Measurements from ENCODE around the gene PTPRC.

The PTPRC gene

GRCh38 chr1:198676253-198676652, 37.4 kb downstream of the PTPRC start:
- DNase-seq (ENCODE audit: low read depth in 2 of 2) = no peak

- DNase-seq (ENCODE audit: low read depth in 2 of 2) = no peak
These were observed 38.2 kb downstream of the PTPRC start for GRCh38 chr1:198677027-198677426.

DNA sequence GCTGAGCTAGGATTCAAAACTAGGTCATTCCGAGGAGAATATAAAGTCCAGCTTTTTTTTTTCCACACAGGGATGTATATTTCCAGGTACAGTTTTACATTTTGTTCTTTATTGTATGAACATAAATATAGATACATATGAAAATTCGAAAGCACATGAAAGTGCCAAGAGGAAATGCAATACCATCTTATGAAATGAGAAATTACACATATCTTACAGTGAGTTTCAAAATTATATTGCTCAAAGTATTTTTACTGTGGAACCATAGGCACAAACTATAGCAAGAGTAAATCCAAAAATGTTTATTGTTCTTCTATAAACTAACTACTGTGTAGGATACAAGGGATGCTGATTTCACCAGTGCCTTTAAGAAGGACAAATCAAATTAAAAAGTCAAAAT, 39.0 kb downstream of the PTPRC start:
- no peak for DNase-seq (ENCODE audit: low read depth in 2 of 2)

GRCh38 chr1:198678301-198678836, 39.5 kb downstream of the PTPRC start:
- no peak for DNase-seq (ENCODE audit: low read depth in 2 of 2)

- DNase-seq (ENCODE audit: low read depth in 2 of 2) = no peak
These were observed 40.1 kb downstream of the PTPRC start for GRCh38 chr1:198678901-198679329.

- DNase-seq (ENCODE audit: low read depth in 2 of 2) = no peak
These were observed 40.8 kb downstream of the PTPRC start for GRCh38 chr1:198679535-198680173.

GRCh38 chr1:198680174-198680875, 41.5 kb downstream of the PTPRC start:
- no peak for DNase-seq (ENCODE audit: low read depth in 2 of 2)

GRCh38 chr1:198681252-198681651, 42.4 kb downstream of the PTPRC start:
- DNase-seq (ENCODE audit: low read depth in 2 of 2) = no peak

- peak; percentile 92 to 94 for DNase-seq (ENCODE audit: low read depth in 2 of 2)
These were observed 43.3 kb downstream of the PTPRC start for GRCh38 chr1:198681831-198682759.

DNA sequence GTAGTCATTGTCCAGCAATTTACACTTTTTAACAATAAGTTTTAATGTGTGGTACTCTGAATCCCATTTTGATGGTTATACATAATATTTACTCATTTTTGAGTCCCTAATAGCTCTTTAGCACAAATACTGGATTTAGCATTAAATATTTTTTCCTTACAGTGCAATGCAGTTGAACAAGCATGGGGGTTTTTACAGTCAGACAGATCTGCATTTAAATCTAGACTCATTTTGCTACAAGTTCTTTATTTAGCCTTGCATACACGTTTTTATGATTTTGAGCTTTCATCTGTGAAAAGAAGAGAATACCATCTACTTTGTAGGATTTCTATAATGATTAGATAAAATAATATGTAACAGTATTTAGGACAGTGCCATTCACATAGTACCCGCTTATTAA, 44.0 kb downstream of the PTPRC start:
- no peak for DNase-seq (ENCODE audit: low read depth in 2 of 2)

GRCh38 chr1:198683449-198683848, 44.6 kb downstream of the PTPRC start:
- DNase-seq (ENCODE audit: low read depth in 2 of 2) = no peak

DNA sequence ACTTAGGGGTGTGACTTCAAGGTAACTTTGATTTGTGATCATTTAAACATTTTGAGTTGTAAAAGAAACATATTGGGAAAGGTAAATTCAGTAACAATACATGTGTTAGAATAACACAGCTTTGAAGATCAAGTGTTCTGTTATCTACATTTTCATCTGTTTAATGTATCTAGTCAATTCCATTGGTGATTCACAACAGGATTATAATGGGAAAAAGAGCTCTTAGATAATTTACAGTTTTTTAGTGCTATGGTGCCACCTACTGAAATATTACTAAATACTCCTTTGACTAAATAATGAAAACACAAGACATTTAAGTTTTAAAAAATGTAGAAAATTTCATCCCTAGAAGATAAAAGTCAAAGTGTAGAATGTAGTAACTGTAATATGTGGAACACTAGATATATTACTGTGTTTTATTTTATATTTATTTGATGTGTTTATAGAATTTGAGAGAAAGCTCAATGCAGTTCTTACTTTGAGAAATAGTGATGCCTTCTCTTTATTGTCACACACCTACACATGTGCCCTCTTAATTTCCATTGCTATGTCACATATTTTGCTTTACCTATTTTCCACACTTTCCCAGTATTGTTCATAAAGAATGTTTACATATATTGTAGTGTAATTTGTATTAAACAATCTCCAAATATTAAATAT, 47.4 kb downstream of the PTPRC start:
- no peak for DNase-seq (ENCODE audit: low read depth in 2 of 2)

DNA sequence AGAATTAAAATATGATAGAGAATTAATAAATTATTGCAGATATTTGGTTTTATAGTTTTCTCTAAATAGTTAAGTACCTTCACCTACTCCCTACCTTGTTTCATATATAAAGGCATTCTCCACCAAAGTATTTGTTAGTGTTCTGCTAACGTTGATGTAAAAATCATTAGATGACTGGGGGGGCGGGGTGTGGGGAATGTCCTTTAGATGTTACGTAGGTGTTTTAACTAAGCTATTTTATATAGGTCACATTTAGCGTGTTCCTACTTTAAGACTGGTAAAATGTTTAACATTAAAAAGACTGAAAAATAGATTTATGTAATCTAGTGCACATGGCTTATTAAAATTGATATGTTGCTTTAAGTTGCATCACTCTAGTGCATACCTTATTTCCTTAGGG, 48.6 kb downstream of the PTPRC start:
- DNase-seq (ENCODE audit: low read depth in 2 of 2) = no peak

DNA sequence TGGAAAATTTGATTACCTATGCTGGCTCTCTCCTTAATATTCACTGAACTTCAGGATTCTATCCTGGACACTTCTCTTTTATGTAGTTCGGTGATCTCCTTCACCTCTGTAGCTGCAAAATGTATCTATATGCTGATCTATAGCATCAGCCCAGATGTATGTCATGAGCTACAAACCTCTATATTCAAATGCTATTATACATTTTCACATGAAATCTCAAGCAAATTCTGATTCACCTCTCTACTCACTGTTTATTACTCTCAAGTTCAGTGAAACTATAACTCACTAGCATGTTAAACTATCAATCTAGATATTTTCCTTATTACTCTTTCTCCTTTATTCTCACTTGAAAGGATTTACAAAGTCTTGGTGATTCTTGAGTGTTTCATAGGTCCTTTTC, 52.2 kb downstream of the PTPRC start:
- no peak for DNase-seq (ENCODE audit: low read depth in 2 of 2)

- DNase-seq (ENCODE audit: low read depth in 2 of 2) = no peak
These were observed 54.5 kb downstream of the PTPRC start for GRCh38 chr1:198693321-198693720.

DNA sequence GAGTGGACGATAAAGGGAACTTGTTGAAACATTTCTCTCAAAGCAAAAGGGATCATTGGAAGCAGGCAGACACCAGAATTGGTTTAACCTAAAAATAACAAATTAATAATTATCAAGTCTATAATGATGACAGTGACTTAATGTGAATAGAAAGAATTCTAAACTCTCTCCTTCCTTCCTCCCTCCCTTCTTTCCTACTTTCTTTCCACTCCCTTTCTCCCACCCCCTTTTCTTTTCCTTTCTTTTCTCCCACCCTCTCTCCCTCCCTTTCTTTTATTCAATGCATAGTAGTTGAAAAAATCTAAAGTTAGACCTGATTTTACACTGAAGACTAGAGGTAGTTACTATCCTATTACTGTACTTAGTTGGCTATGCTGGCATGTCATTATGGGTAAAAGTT, 55.7 kb downstream of the PTPRC start:
- no peak for DNase-seq (ENCODE audit: low read depth in 2 of 2)

DNA sequence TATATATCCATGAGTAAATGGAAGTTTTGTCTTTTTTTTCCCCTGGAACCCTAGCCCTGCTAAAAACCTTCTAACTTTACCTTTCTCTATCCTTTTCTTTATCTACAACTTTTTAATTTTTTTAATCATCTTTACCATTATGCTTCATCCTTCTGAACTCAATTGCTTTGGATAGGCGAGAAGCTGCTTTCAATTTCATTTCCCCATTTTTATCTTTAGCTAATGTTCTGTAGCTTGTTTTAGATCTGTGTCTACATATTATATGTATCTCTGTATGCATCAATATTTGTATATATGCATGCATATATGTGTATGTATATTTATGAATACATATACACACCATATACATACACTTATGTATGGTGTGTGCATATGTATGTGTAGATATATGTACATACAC, 57.4 kb downstream of the PTPRC start:
- DNase-seq (ENCODE audit: low read depth in 2 of 2) = no peak

GRCh38 chr1:198699167-198700015, 60.6 kb downstream of the PTPRC start:
- no peak for DNase-seq (ENCODE audit: low read depth in 2 of 2)

GRCh38 chr1:198700016-198700392, 61.2 kb downstream of the PTPRC start:
- no peak for DNase-seq (ENCODE audit: low read depth in 2 of 2)

- DNase-seq (ENCODE audit: low read depth in 2 of 2) = no peak
These were observed 61.6 kb downstream of the PTPRC start for GRCh38 chr1:198700396-198700795.

GRCh38 chr1:198701250-198701649, 62.4 kb downstream of the PTPRC start:
- no peak for DNase-seq (ENCODE audit: low read depth in 2 of 2)

All from fibroblast of skin of left biceps (primary cell).